H1 (cell line): ENCODE data around the gene FXYD3. TPM values are rescaled to one million over a fixed set of nuclear protein-coding genes. Genes with fewer than 3 reads are reported as not detected.
A peak's percentile ranks its signal among the peaks of the same experiment; 100 is the strongest.

ENCODE experiments used
- CTCF ChIA-PET: fragments of 300-600 bp; sonication (Branson Sonifier 250); formaldehyde crosslinking; loops from one replicate; lab custom pipeline; 2021; ENCODE audit not compliant: partially characterized antibody; lab: Charles Lee
- POLR2A ChIA-PET: fragments of 300-600 bp; sonication (Branson Sonifier 250); formaldehyde crosslinking; loops from one replicate; lab custom pipeline; 2021; ENCODE audit warnings: inconsistent platforms; ENCODE audit not compliant: partially characterized antibody; lab: Charles Lee
- DNase-seq, 2 experiments: peaks; one replicate each; pipeline versions ENCODE4 v3.0.0 to v3.0.0-alpha.2; 2010 to 2022; ENCODE audit warnings: low spot score in 2 of 2, low read depth in 1 of 2, mixed read lengths in 1 of 2
- FAIRE-seq: peaks from 2 replicates; lab custom pipeline; 2011; peaks lifted over from hg19 to GRCh38; lab: Jason Lieb, UNC
- H2AFZ ChIP-seq: 2 replicates; pipeline ENCODE4 v1.8.1; 2012; ENCODE audit warnings: low read length, inconsistent platforms
- H2AK5ac ChIP-seq: 2 replicates; pipeline ENCODE4 v1.6.1; 2013; ENCODE audit warnings: low read depth, low read length
- H2BK120ac ChIP-seq: replicated peaks from 2 replicates; pipeline ENCODE3; 2013; ENCODE audit warnings: low read depth, low read length, inconsistent platforms
- H2BK12ac ChIP-seq: 2 replicates; pipeline ENCODE4 v1.6.1; 2013; ENCODE audit warnings: low read depth, low read length
- H2BK15ac ChIP-seq: 2 replicates; pipeline ENCODE4 v1.6.1; 2013; ENCODE audit warnings: low read length
- H2BK20ac ChIP-seq: 2 replicates; pipeline ENCODE4 v1.6.1; 2013; ENCODE audit warnings: low read length
- H2BK5ac ChIP-seq: 2 replicates; pipeline ENCODE4 v1.6.1; 2013; ENCODE audit warnings: low read depth, low read length
- H3K14ac ChIP-seq: 2 replicates; pipeline ENCODE4 v1.6.1; 2013; ENCODE audit warnings: inconsistent platforms; ENCODE audit not compliant: insufficient read length
- H3K18ac ChIP-seq: 2 replicates; pipeline ENCODE4 v1.6.1; 2013; ENCODE audit warnings: low read length; ENCODE audit errors: extremely low read depth
- H3K23ac ChIP-seq: 2 replicates; pipeline ENCODE4 v1.6.1; 2013; ENCODE audit warnings: inconsistent platforms; ENCODE audit not compliant: insufficient read length
- H3K23me2 ChIP-seq: 2 replicates; pipeline ENCODE4 v1.6.1; 2013; ENCODE audit warnings: low read depth, low read length
- H3K27ac ChIP-seq: 2 replicates; pipeline ENCODE4 v1.6.1; 2011; ENCODE audit warnings: low read depth, low read length, inconsistent platforms
- H3K27me3 ChIP-seq, 4 experiments: replicated peaks in 1 of 4; 1 replicate in 1 of 4; 2 replicates in 3 of 4; pipeline versions ENCODE4 v1.6.1 to v1.8.1; 2011 to 2013; ENCODE audit warnings: low read length in 3 of 4, mild to moderate bottlenecking in 3 of 4, inconsistent platforms in 2 of 4, mixed read lengths in 2 of 4, moderate library complexity in 1 of 4; ENCODE audit not compliant: control insufficient read depth in 3 of 4, insufficient read depth in 3 of 4; ENCODE audit errors: extremely low read depth in 1 of 4
- H3K36me3 ChIP-seq, 4 experiments: 2 replicates each; pipeline versions ENCODE4 v1.6.1 to v1.8.1; 2011 to 2013; ENCODE audit warnings: mild to moderate bottlenecking in 4 of 4, low read length in 3 of 4, moderate library complexity in 2 of 4, control low read depth in 1 of 4, inconsistent platforms in 1 of 4; ENCODE audit not compliant: insufficient read depth in 4 of 4, control insufficient read depth in 2 of 4
- H3K4ac ChIP-seq: replicated peaks from 2 replicates; pipeline ENCODE3; 2013; ENCODE audit warnings: low read length, low read depth, mixed read lengths, inconsistent platforms; ENCODE audit not compliant: insufficient read length
- H3K4me1 ChIP-seq, 4 experiments: replicated peaks in 1 of 4; 1 replicate in 1 of 4; 2 replicates in 3 of 4; pipeline versions ENCODE4 v1.6.1 to v1.8.1; 2011 to 2013; ENCODE audit warnings: low read length in 3 of 4, inconsistent platforms in 2 of 4, mixed read lengths in 1 of 4; ENCODE audit not compliant: insufficient read depth in 4 of 4, control insufficient read depth in 3 of 4
- H3K4me2 ChIP-seq, 2 experiments: 2 replicates each; pipeline versions ENCODE4 v1.6.1 to v1.8.1; 2011 to 2013; ENCODE audit warnings: low read depth in 2 of 2, low read length in 2 of 2, control low read depth in 1 of 2, inconsistent platforms in 1 of 2, mild to moderate bottlenecking in 1 of 2; ENCODE audit not compliant: insufficient read depth in 1 of 2
- H3K4me3 ChIP-seq, 4 experiments: fragments of 200-600, 300-600 bp in 1 of 4; sonication (generic), shearing (Covaris generic), sonication (Bioruptor Twin) in 1 of 4; 2 replicates each; pipeline versions ENCODE4 v1.5.1 to v1.8.1; 2011 to 2016; ENCODE audit warnings: low read length in 4 of 4, low read depth in 3 of 4, control low read depth in 2 of 4, inconsistent platforms in 2 of 4, mild to moderate bottlenecking in 2 of 4, mixed read lengths in 1 of 4, moderate library complexity in 1 of 4; ENCODE audit not compliant: insufficient read depth in 2 of 4; ENCODE audit errors: extremely low read depth in 1 of 4
- H3K56ac ChIP-seq: replicated peaks from 2 replicates; pipeline ENCODE3; 2013; ENCODE audit warnings: low read depth, mild to moderate bottlenecking, mixed read lengths, low read length, inconsistent platforms; ENCODE audit not compliant: insufficient read length
- H3K79me1 ChIP-seq: 2 replicates; pipeline ENCODE4 v1.6.1; 2013; ENCODE audit warnings: low read depth, low read length, control low read depth
- H3K79me2 ChIP-seq, 2 experiments: 2 replicates each; pipeline versions ENCODE4 v1.6.1 to v1.8.1; 2012 to 2013; ENCODE audit warnings: low read length in 2 of 2, mild to moderate bottlenecking in 2 of 2, inconsistent platforms in 1 of 2; ENCODE audit not compliant: insufficient read depth in 2 of 2, control insufficient read depth in 1 of 2
- H3K9ac ChIP-seq, 4 experiments: replicated peaks in 1 of 4; 1 replicate in 1 of 4; 2 replicates in 3 of 4; pipeline versions ENCODE4 v1.6.1 to v1.8.1; 2011 to 2013; ENCODE audit warnings: low read depth in 3 of 4, low read length in 3 of 4, control low read depth in 2 of 4, mild to moderate bottlenecking in 2 of 4, moderate library complexity in 2 of 4, inconsistent platforms in 1 of 4; ENCODE audit errors: extremely low read depth in 1 of 4
- H3K9me3 ChIP-seq, 2 experiments: 2 replicates each; pipeline versions ENCODE4 v1.6.1 to v1.8.1; 2012 to 2013; ENCODE audit warnings: mild to moderate bottlenecking in 2 of 2, moderate library complexity in 2 of 2, control low read depth in 1 of 2, inconsistent platforms in 1 of 2, low read depth in 1 of 2, low read length in 1 of 2, mixed read lengths in 1 of 2; ENCODE audit not compliant: insufficient read depth in 2 of 2
- H4K20me1 ChIP-seq, 2 experiments: replicated peaks in 1 of 2; 2 replicates each; pipeline versions ENCODE3 to v1.8.1; 2011 to 2013; ENCODE audit warnings: inconsistent platforms in 2 of 2, low read length in 2 of 2, mild to moderate bottlenecking in 1 of 2; ENCODE audit not compliant: insufficient read depth in 2 of 2, control insufficient read depth in 1 of 2
- H4K5ac ChIP-seq: 2 replicates; pipeline ENCODE4 v1.6.1; 2013; ENCODE audit warnings: low read length, low read depth, mixed read lengths, inconsistent platforms; ENCODE audit not compliant: insufficient read length
- H4K8ac ChIP-seq: 2 replicates; pipeline ENCODE4 v1.8.0; 2013; ENCODE audit warnings: mild to moderate bottlenecking, moderate library complexity, low read length, inconsistent platforms; ENCODE audit not compliant: insufficient read depth; ENCODE audit errors: extremely low read depth
- H4K91ac ChIP-seq: replicated peaks from 2 replicates; pipeline ENCODE3; 2013; ENCODE audit warnings: low read length, mixed read lengths, inconsistent platforms; ENCODE audit not compliant: insufficient read length
- SIRT6 ChIP-seq: IDR thresholded peaks from one replicate; pipeline ENCODE4 v1.7.1; 2012; ENCODE audit warnings: low read length, inconsistent platforms
- SP1 ChIP-seq: IDR thresholded peaks from 2 replicates; pipeline ENCODE4 v1.6.1; 2011; ENCODE audit warnings: low read depth, low read length
- WGBS, 2 experiments: shearing (Covaris generic) in 1 of 2; methylation state at CpG; one replicate each; pipeline versions ENCODE4 v1.1.6 to v1.1.7; 2013 to 2015; ENCODE audit warnings: low lambda C conversion rate in 2 of 2, mixed read lengths in 2 of 2, inconsistent platforms in 1 of 2, low coverage in 1 of 2, missing lambda C conversion rate in 1 of 2; ENCODE audit not compliant: insufficient replicate concordance in 2 of 2, insufficient coverage in 1 of 2, insufficient read length in 1 of 2; ENCODE audit errors: extremely low coverage in 1 of 2, missing lambda C conversion rate in 1 of 2; 5-methylcytosine and 5-hydroxymethylcytosine counted together
- polyA plus RNA-seq, 7 experiments: library from polyadenylated mRNA; depleted of rRNA in 3 of 7; stranded (reverse) in 5 of 7; unstranded in 2 of 7; fragments of >200 nt in 5 of 7; fragments of 200-250 nt in 2 of 7; gene quantifications; 1 replicate in 5 of 7; 2 replicates in 1 of 7; 4 replicates in 1 of 7; pipeline versions ENCODE4 v1.2.1 to v1.2.3, GENCODE V29; 2011 to 2013; ENCODE audit warnings: missing spikeins in 2 of 7, mixed read lengths in 2 of 7
- total RNA-seq: library from RNA; stranded (reverse); fragmentation: NEBNext Ultra II Directional; extraction: Animal tissue kit (Norgen Biotek cat#: 25700); gene quantifications from 2 replicates; pipeline ENCODE4 v1.2.1, GENCODE V29; 2021
- TF ChIP-seq, protein P1 (sequence below): IDR thresholded peaks from 2 replicates; pipeline ENCODE4 v1.6.1; 2012; ENCODE audit warnings: low read length, inconsistent platforms

Gene FXYD3
- total and polyA plus RNA-seq, 2 of the 8 experiments (the other 6 are each of a cell fraction or from before 2014, with no cell fraction given), result 0.33 TPM; not detected in 1

DNA sequence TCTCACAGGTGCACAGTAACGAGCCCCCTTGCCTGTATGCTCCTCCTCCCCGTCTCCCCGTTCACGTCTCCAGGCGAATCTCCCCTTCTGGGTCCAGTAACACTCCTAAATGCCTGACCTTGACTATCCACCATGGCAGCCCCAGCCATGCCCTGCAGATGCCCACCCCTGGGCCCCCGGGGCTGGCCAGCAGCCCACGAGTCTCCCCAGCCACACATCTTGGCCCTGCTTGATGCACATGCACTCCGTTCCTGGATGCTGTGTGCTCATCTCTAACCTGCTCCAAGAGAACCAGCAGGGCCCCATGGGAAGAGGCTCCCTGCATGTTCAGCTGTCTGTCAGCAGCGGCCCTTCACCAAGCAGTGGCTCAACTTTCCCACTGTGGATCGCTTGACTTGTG, 42.1 kb upstream of the FXYD3 start:
- Histone ChIP-seq H2AFZ (no peak overlapping the region), H4K91ac (peak overlapping the region; percentile 37), H3K79me1 (no peaks in the 10 kb centered on the region), H3K9me3 (peaks cover 3 to 4% of the 10 kb centered on the region in 2 experiments; a peak in 3 of 4 replicates), H3K23me2 (no peaks in the 10 kb centered on the region; the same call in 1 of the 2 replicates), H3K4ac (no peak overlapping the region), H4K20me1 (no peaks in the 10 kb centered on the region), H4K5ac (no peak overlapping the region), H3K56ac (no peak overlapping the region), H3K79me2 (no peaks in the 10 kb centered on the region), H3K23ac (no peak overlapping the region), H3K36me3 (no peaks in the 10 kb centered on the region), H3K14ac (no peak overlapping the region), H3K27me3 (no peaks in the 10 kb centered on the region; a peak in 2 of 7 replicates), H3K9ac (no peak overlapping the region), H3K18ac (no peak overlapping the region), H3K27ac (no peak overlapping the region), H2BK20ac (0 out of 2 replicates have a peak overlapping the region, but pooled peaks have one; percentile 72), H3K4me3 (no peak overlapping the region), H2BK120ac (no peak overlapping the region), H2BK5ac (0 out of 2 replicates have a peak overlapping the region, but pooled peaks have one; percentile 44), H2BK12ac (no peak overlapping the region), H3K4me1 (peaks cover under 1 to 9% (median 8%) of the 10 kb centered on the region in 4 experiments; a peak in 5 of 7 replicates), H2AK5ac (no peak overlapping the region), H4K8ac (no peak overlapping the region), H3K4me2 (no peak overlapping the region), H2BK15ac (peak overlapping the region; percentile 8; the same call in 1 of the 2 replicates)
- DNase-seq (no peak), FAIRE-seq (no peak)
- ChIA-PET CTCF (interaction anchor here (1.3 to 1.4 kb wide), 2 partner anchors 9 to 17 kb away, joined by 6 to 7 read pairs; no protein-coding TSS in a partner anchor), POLR2A (no interaction called here)
- 91% methylated on average over 10 of the region's 10 CpGs; no CpG with 5 or more reads in 1 of the 2 experiments for WGBS, 2 experiments
- TF ChIP-seq, protein P1, sequence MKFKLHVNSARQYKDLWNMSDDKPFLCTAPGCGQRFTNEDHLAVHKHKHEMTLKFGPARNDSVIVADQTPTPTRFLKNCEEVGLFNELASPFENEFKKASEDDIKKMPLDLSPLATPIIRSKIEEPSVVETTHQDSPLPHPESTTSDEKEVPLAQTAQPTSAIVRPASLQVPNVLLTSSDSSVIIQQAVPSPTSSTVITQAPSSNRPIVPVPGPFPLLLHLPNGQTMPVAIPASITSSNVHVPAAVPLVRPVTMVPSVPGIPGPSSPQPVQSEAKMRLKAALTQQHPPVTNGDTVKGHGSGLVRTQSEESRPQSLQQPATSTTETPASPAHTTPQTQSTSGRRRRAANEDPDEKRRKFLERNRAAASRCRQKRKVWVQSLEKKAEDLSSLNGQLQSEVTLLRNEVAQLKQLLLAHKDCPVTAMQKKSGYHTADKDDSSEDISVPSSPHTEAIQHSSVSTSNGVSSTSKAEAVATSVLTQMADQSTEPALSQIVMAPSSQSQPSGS, result no peak
- TF ChIP-seq SP1 (no peak), SIRT6 (no peak)
